Fibroblast of lung (primary cell): ENCODE results near the gene HCAR2. TPM values are rescaled to one million over a fixed set of nuclear protein-coding genes. Genes with fewer than 3 reads are reported as not detected.
A peak's percentile ranks its signal among the peaks of the same experiment; 100 is the strongest.
"Not testable (repeated sequence)": the region's sequence is repeated elsewhere in the genome, so short reads cannot be mapped to it uniquely, and the experiment has no call there.

ENCODE experiments used
- DNase-seq, 2 donors: peaks; one replicate each; pipeline versions ENCODE4 v3.0.0 to v3.0.0-alpha.2; 2010; ENCODE audit warnings: low read depth in 2 of 2
- H2AFZ ChIP-seq: 2 replicates; pipeline ENCODE4 v1.5.1; 2012; ENCODE audit warnings: low read length, control low read depth, inconsistent platforms
- H3K27ac ChIP-seq: 2 replicates; pipeline ENCODE4 v1.5.1; 2011; ENCODE audit warnings: low read length, control low read depth; ENCODE audit not compliant: insufficient read depth
- H3K27me3 ChIP-seq: 2 replicates; pipeline ENCODE4 v1.5.1; 2011; ENCODE audit warnings: mild to moderate bottlenecking, low read length; ENCODE audit not compliant: control insufficient read depth, insufficient read depth
- H3K36me3 ChIP-seq: 2 replicates; pipeline ENCODE4 v1.5.1; 2011; ENCODE audit warnings: low read length; ENCODE audit not compliant: control insufficient read depth, insufficient read depth
- H3K4me1 ChIP-seq: 2 replicates; pipeline ENCODE4 v1.5.1; 2011; ENCODE audit warnings: low read length; ENCODE audit not compliant: control insufficient read depth, insufficient read depth; ENCODE audit errors: extremely low read depth
- H3K4me2 ChIP-seq: 2 replicates; pipeline ENCODE4 v1.5.1; 2011; ENCODE audit warnings: low read length, control low read depth; ENCODE audit not compliant: insufficient read depth; ENCODE audit errors: extremely low read depth
- H3K4me3 ChIP-seq, 4 experiments: fragments of 200-600 bp in 1 of 4; sonication (generic) in 1 of 4; replicated peaks in 1 of 4; 2 replicates each; pipeline ENCODE4 v1.5.1; 2011 to 2016; ENCODE audit warnings: low read length in 4 of 4, low read depth in 3 of 4, mild to moderate bottlenecking in 3 of 4, control low read depth in 2 of 4, inconsistent platforms in 1 of 4, mixed read lengths in 1 of 4; ENCODE audit not compliant: insufficient read depth in 1 of 4; ENCODE audit errors: control extremely low read depth in 1 of 4
- H3K79me2 ChIP-seq: 2 replicates; pipeline ENCODE4 v1.5.1; 2012; ENCODE audit warnings: mild to moderate bottlenecking, low read length, inconsistent platforms; ENCODE audit not compliant: control insufficient read depth, insufficient read depth
- H3K9ac ChIP-seq: 2 replicates; pipeline ENCODE4 v1.5.1; 2011; ENCODE audit warnings: mild to moderate bottlenecking, low read length, control low read depth; ENCODE audit not compliant: insufficient read depth
- H3K9me3 ChIP-seq: 2 replicates; pipeline ENCODE4 v1.5.1; 2012; ENCODE audit warnings: low read depth, low read length; ENCODE audit not compliant: control insufficient read depth, insufficient read depth
- H4K20me1 ChIP-seq: 2 replicates; pipeline ENCODE4 v1.5.1; 2011; ENCODE audit warnings: low read length; ENCODE audit not compliant: control insufficient read depth, insufficient read depth; ENCODE audit errors: extremely low read depth
- polyA plus RNA-seq, 2 donors: library from polyadenylated mRNA; depleted of rRNA in 1 of 2; stranded (reverse) in 1 of 2; unstranded in 1 of 2; fragments of >200 nt; gene quantifications; 2 replicates each; pipeline ENCODE4 v1.2.1, GENCODE V29; 2011 to 2012; ENCODE audit warnings: missing spikeins in 1 of 2
- total RNA-seq: library from RNA; depleted of rRNA; stranded (reverse); fragments of >200 nt; gene quantifications from 2 replicates; pipeline ENCODE4 v1.2.1, GENCODE V29; 2014

Gene HCAR2
- total and polyA plus RNA-seq, 2 donors (not counting 1 experiment from before 2014, with no cell fraction given), result under 0.01 TPM; not detected in 1

GRCh38 chr12:122711266-122711665 is 8.1 kb upstream of the HCAR2 start:
- not testable (repeated sequence) for H3K4me1 ChIP-seq, H3K4me2 ChIP-seq, H3K9ac ChIP-seq, H3K27me3 ChIP-seq, H3K4me3 ChIP-seq, H4K20me1 ChIP-seq, H3K27ac ChIP-seq, H2AFZ ChIP-seq, DNase-seq, H3K36me3 ChIP-seq, H3K9me3 ChIP-seq, H3K79me2 ChIP-seq

GRCh38 chr12:122710341-122710740 is 7.2 kb upstream of the HCAR2 start:
- not testable (repeated sequence) for H3K9me3 ChIP-seq, H3K27ac ChIP-seq, DNase-seq, H3K9ac ChIP-seq, H3K27me3 ChIP-seq, H3K79me2 ChIP-seq, H3K4me3 ChIP-seq, H3K4me1 ChIP-seq, H3K36me3 ChIP-seq, H4K20me1 ChIP-seq, H2AFZ ChIP-seq, H3K4me2 ChIP-seq

GRCh38 chr12:122709287-122709686 is 6.1 kb upstream of the HCAR2 start:
- H3K9me3 ChIP-seq, H3K4me3 ChIP-seq, H4K20me1 ChIP-seq, H3K4me1 ChIP-seq, H3K9ac ChIP-seq, H2AFZ ChIP-seq, H3K27ac ChIP-seq, H3K79me2 ChIP-seq, H3K27me3 ChIP-seq, H3K36me3 ChIP-seq, H3K4me2 ChIP-seq, DNase-seq: not testable (repeated sequence)

GRCh38 chr12:122703841-122704240 is 684 bp upstream of the HCAR2 start:
- H3K4me2 ChIP-seq, H3K27ac ChIP-seq, H3K27me3 ChIP-seq, H4K20me1 ChIP-seq, H2AFZ ChIP-seq, H3K4me1 ChIP-seq, H3K36me3 ChIP-seq, H3K4me3 ChIP-seq, H3K9me3 ChIP-seq, H3K79me2 ChIP-seq, H3K9ac ChIP-seq: not testable (repeated sequence)
- DNase-seq, result peak; percentile 13 to 60

GRCh38 chr12:122701481-122701880 is 1.7 kb downstream of the HCAR2 start:
- not testable (repeated sequence) for H3K79me2 ChIP-seq, H3K4me3 ChIP-seq, H3K4me2 ChIP-seq, H3K27ac ChIP-seq, DNase-seq, H3K9ac ChIP-seq, H4K20me1 ChIP-seq, H3K27me3 ChIP-seq, H3K36me3 ChIP-seq, H3K4me1 ChIP-seq, H3K9me3 ChIP-seq, H2AFZ ChIP-seq

GRCh38 chr12:122700038-122700710 is 3.0 kb downstream of the HCAR2 start:
- not testable (repeated sequence) for H3K27ac ChIP-seq, H4K20me1 ChIP-seq, H2AFZ ChIP-seq, H3K36me3 ChIP-seq, H3K4me3 ChIP-seq, H3K27me3 ChIP-seq, H3K4me1 ChIP-seq, H3K9ac ChIP-seq, H3K79me2 ChIP-seq, H3K4me2 ChIP-seq, H3K9me3 ChIP-seq, DNase-seq

- not testable (repeated sequence) for H3K79me2 ChIP-seq, H4K20me1 ChIP-seq, DNase-seq, H3K4me3 ChIP-seq, H3K4me1 ChIP-seq, H3K36me3 ChIP-seq, H3K27ac ChIP-seq, H3K4me2 ChIP-seq, H2AFZ ChIP-seq, H3K9ac ChIP-seq, H3K9me3 ChIP-seq, H3K27me3 ChIP-seq
Observed at GRCh38 chr12:122696922-122697321, 6.2 kb downstream of the HCAR2 start.
